Measurements from ENCODE around the gene LTB. TPM values are rescaled to one million over a fixed set of nuclear protein-coding genes. Genes with fewer than 3 reads are reported as not detected.

Gene LTB
- total and polyA plus RNA-seq, 2 experiments from 2014 or later, result 0.61 TPM; not detected in 1

GRCh38 chr6:31576897-31577578 is 5.2 kb downstream of the LTB start:
- TF ChIP-seq CTCF (IDR thresholded peaks at IDR 0.05; ENCODE audit: low read depth, low read length), result no peak
- H3K36me3 ChIP-seq, result no peaks in the 10 kb centered on the region

GRCh38 chr6:31575952-31576685 is 6.1 kb downstream of the LTB start:
- no peaks in the 10 kb centered on the region for H3K36me3 ChIP-seq
- H3K27ac ChIP-seq, result no peak overlapping the region
- H3K4me1 ChIP-seq (ENCODE audit: low read depth), result no peaks in the 10 kb centered on the region
- TF ChIP-seq CTCF (IDR thresholded peaks at IDR 0.05; ENCODE audit: low read depth, low read length), result no peak
- no peak for DNase-seq (ENCODE audit: low read depth in 1 of 2, low spot score in 1 of 2)
- H3K27me3 ChIP-seq, result no peaks in the 10 kb centered on the region
- H3K4me3 ChIP-seq, result no peak overlapping the region
- no peaks in the 10 kb centered on the region for H3K9me3 ChIP-seq (ENCODE audit: low read depth)

More at GRCh38 chr6:31576897-31577578, 5.2 kb downstream of the LTB start:
- Histone ChIP-seq H3K27me3 (no peaks in the 10 kb centered on the region), H3K4me3 (no peak overlapping the region), H3K9me3 (ENCODE audit: low read depth) (no peaks in the 10 kb centered on the region), H3K27ac (no peak overlapping the region), H3K4me1 (ENCODE audit: low read depth) (peaks cover 3% of the 10 kb centered on the region)
- DNase-seq (ENCODE audit: low read depth in 1 of 2, low spot score in 1 of 2), result no peak

- H3K36me3 ChIP-seq, result no peaks in the 10 kb centered on the region
- no peaks in the 10 kb centered on the region for H3K4me1 ChIP-seq (ENCODE audit: low read depth)
- no peak within 1 kb of the TSS for H3K27ac ChIP-seq
- TF ChIP-seq CTCF (IDR thresholded peaks at IDR 0.05; ENCODE audit: low read depth, low read length), result no peak
- DNase-seq (ENCODE audit: low read depth in 1 of 2, low spot score in 1 of 2), result no peak
- no peaks in the 10 kb centered on the region for H3K27me3 ChIP-seq
- H3K9me3 ChIP-seq (ENCODE audit: low read depth), result no peaks in the 10 kb centered on the region
- no peak within 1 kb of the TSS for H3K4me3 ChIP-seq
Measured at GRCh38 chr6:31575335-31575901, 6.8 kb downstream of the LTB start, which contains the start of gene TNF. TSS of gene TNF (plus strand) at chr6:31575565. CDS start at chr6:31575742, 177 bp downstream.

- DNase-seq (ENCODE audit: low read depth in 1 of 2, low spot score in 1 of 2), result no peak
- no peaks in the 10 kb centered on the region for H3K27me3 ChIP-seq
- H3K9me3 ChIP-seq (ENCODE audit: low read depth), result no peaks in the 10 kb centered on the region
- H3K4me3 ChIP-seq, result no peak overlapping the region
- H3K36me3 ChIP-seq, result no peaks in the 10 kb centered on the region
- no peaks in the 10 kb centered on the region for H3K4me1 ChIP-seq (ENCODE audit: low read depth)
- TF ChIP-seq CTCF (IDR thresholded peaks at IDR 0.05; ENCODE audit: low read depth, low read length), result no peak
- no peak overlapping the region for H3K27ac ChIP-seq
Measured at GRCh38 chr6:31574106-31575061, 7.8 kb downstream of the LTB start.
